Osteocyte (in vitro differentiated cells): ENCODE data around the gene CKLF. TPM values are rescaled to one million over a fixed set of nuclear protein-coding genes. Genes with fewer than 3 reads are reported as not detected.

Experiments used
- DNase-seq: peaks from one replicate; pipeline ENCODE4 v3.0.0; 2021; ENCODE audit warnings: mixed read lengths; ENCODE audit not compliant: unreplicated experiment; ENCODE audit errors: extremely low spot score
- H3K27ac Mint-ChIP-seq: one replicate; pipeline ENCODE4 v1.8.0; 2021; ENCODE audit warnings: mild to moderate bottlenecking, mixed read lengths; ENCODE audit not compliant: unreplicated experiment
- H3K27me3 Mint-ChIP-seq: one replicate; pipeline ENCODE4 v1.8.0; 2021; ENCODE audit warnings: mixed read lengths; ENCODE audit not compliant: unreplicated experiment
- H3K36me3 Mint-ChIP-seq: one replicate; pipeline ENCODE4 v1.8.0; 2021; ENCODE audit warnings: mixed read lengths; ENCODE audit not compliant: unreplicated experiment
- H3K4me1 Mint-ChIP-seq: one replicate; pipeline ENCODE4 v1.8.0; 2021; ENCODE audit warnings: mixed read lengths; ENCODE audit not compliant: unreplicated experiment
- H3K4me3 Mint-ChIP-seq: one replicate; pipeline ENCODE4 v1.8.0; 2021; ENCODE audit warnings: mild to moderate bottlenecking, moderate library complexity, mixed read lengths; ENCODE audit not compliant: unreplicated experiment
- H3K9me3 Mint-ChIP-seq: one replicate; pipeline ENCODE4 v1.8.0; 2021; ENCODE audit warnings: mixed read lengths; ENCODE audit not compliant: unreplicated experiment
- total RNA-seq: library from RNA; stranded (reverse); gene quantifications from 2 replicates; pipeline ENCODE4 v1.2.1, GENCODE V29; 2021
- TF ChIP-seq, protein P1 (sequence below): fragments of 200-600 bp; sonication (generic); IDR thresholded peaks from 2 replicates; pipeline ENCODE4 v1.5.0; 2021; ENCODE audit warnings: antibody characterized with exemption, mild to moderate bottlenecking, moderate library complexity

CKLF gene
- total RNA-seq, 1 donor from 2014 or later, result 41.5 TPM

DNA sequence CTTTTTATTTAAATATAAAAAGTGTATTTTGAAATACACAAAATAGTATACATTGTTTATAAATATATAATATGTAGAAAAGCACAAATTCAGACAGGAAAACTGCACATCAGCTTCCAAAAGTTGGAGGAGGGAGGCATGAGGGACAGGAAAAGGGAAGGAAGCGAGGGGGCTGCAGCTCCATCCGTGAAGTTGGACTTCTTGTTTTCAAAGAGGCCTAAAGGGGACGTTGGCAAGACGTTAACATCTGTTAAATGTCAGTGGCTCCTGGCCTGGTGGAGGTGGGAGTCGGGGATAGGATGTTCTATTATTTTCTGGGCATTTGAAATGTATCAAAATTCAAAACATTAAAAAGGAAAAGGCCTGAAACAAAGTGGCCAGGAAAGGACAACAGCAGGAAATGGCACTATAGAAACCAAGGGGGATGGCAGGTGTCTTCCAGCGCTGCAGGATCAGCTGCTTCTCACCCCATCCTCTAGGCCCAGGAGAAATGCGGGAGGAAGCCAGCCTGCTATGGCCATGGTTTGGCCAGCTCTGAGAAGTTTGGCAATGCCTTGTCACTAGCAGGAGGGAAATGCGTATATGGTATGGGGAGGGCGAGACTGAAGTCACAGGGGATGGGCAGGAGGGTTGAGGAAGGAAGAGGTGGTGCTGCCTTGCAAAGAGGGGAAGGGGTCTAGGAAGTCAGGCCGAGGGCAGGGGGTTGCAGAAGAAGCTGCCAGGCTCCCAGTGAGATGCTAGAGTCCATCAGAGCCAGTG is 33.3 kb downstream of the CKLF start:
- Mint-ChIP-seq H3K27me3 (peaks cover 3% of the 10 kb centered on the region), H3K27ac (no peak overlapping the region), H3K4me3 (no peak overlapping the region), H3K36me3 (no peaks in the 10 kb centered on the region), H3K9me3 (no peaks in the 10 kb centered on the region), H3K4me1 (peaks cover 12% of the 10 kb centered on the region)
- TF ChIP-seq, protein P1, sequence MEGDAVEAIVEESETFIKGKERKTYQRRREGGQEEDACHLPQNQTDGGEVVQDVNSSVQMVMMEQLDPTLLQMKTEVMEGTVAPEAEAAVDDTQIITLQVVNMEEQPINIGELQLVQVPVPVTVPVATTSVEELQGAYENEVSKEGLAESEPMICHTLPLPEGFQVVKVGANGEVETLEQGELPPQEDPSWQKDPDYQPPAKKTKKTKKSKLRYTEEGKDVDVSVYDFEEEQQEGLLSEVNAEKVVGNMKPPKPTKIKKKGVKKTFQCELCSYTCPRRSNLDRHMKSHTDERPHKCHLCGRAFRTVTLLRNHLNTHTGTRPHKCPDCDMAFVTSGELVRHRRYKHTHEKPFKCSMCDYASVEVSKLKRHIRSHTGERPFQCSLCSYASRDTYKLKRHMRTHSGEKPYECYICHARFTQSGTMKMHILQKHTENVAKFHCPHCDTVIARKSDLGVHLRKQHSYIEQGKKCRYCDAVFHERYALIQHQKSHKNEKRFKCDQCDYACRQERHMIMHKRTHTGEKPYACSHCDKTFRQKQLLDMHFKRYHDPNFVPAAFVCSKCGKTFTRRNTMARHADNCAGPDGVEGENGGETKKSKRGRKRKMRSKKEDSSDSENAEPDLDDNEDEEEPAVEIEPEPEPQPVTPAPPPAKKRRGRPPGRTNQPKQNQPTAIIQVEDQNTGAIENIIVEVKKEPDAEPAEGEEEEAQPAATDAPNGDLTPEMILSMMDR, result no peak
- no peak for DNase-seq

GRCh38 chr16:66587881-66588600 is 35.7 kb downstream of the CKLF start:
- TF ChIP-seq, protein P1, result no peak
- Mint-ChIP-seq H3K27me3 (peaks cover 6% of the 10 kb centered on the region), H3K9me3 (no peaks in the 10 kb centered on the region), H3K4me3 (no peak overlapping the region), H3K4me1 (no peaks in the 10 kb centered on the region), H3K27ac (no peak overlapping the region), H3K36me3 (no peaks in the 10 kb centered on the region)
- DNase-seq, result no peak

GRCh38 chr16:66588981-66589713 is 36.8 kb downstream of the CKLF start:
- H3K36me3 Mint-ChIP-seq, result no peaks in the 10 kb centered on the region
- TF ChIP-seq, protein P1, result peak; percentile 47
- H3K27me3 Mint-ChIP-seq, result peaks cover 6% of the 10 kb centered on the region
- H3K27ac Mint-ChIP-seq, result no peak overlapping the region
- DNase-seq, result no peak
- no peaks in the 10 kb centered on the region for H3K4me1 Mint-ChIP-seq
- no peaks in the 10 kb centered on the region for H3K9me3 Mint-ChIP-seq
- H3K4me3 Mint-ChIP-seq, result no peak overlapping the region

- Mint-ChIP-seq H3K36me3 (no peaks in the 10 kb centered on the region), H3K27me3 (peaks cover 6% of the 10 kb centered on the region), H3K27ac (no peak overlapping the region), H3K9me3 (no peaks in the 10 kb centered on the region), H3K4me3 (no peak overlapping the region), H3K4me1 (no peaks in the 10 kb centered on the region)
- TF ChIP-seq, protein P1, result no peak
- DNase-seq, result no peak
Measured at GRCh38 chr16:66590322-66590721, 37.9 kb downstream of the CKLF start.

DNA sequence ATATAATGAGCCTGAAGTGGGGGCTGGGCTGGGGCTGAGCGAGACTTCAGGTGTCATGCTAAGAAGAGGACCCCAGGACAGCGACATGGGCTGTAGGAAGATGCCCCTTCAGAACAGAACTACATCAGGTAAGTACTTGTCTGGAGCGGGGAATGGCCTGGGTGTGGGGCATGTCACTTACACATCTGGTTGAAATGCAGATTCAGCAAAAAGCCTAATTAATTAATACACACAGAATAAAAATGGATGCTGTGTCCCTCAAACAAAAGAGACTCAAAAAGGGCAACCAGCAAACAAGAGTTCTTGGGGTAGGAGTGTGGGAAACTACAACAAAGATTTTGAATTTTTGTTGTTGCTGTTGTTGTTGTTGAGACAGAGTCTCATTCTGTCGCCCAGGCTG is 38.6 kb downstream of the CKLF start:
- no peak for DNase-seq
- Mint-ChIP-seq H3K27ac (no peak overlapping the region), H3K9me3 (no peaks in the 10 kb centered on the region), H3K27me3 (peaks cover 6% of the 10 kb centered on the region), H3K36me3 (no peaks in the 10 kb centered on the region), H3K4me3 (no peak overlapping the region), H3K4me1 (no peaks in the 10 kb centered on the region)
- TF ChIP-seq, protein P1, result no peak
